Fibroblast of skin of left quadriceps (primary cell): Measurements from ENCODE around the gene VAT1.
"Not testable (repeated sequence)": the region's sequence is repeated elsewhere in the genome, so short reads cannot be mapped to it uniquely, and the experiment has no call there.

Source experiments
- DNase-seq, 2 experiments: peaks; one replicate each; pipeline ENCODE4 v3.0.0-alpha.2; 2013; ENCODE audit warnings: low read depth in 2 of 2

VAT1 gene

GRCh38 chr17:43010667-43011308 lies 11.4 kb downstream of the VAT1 start:
- DNase-seq: no peak

DNA sequence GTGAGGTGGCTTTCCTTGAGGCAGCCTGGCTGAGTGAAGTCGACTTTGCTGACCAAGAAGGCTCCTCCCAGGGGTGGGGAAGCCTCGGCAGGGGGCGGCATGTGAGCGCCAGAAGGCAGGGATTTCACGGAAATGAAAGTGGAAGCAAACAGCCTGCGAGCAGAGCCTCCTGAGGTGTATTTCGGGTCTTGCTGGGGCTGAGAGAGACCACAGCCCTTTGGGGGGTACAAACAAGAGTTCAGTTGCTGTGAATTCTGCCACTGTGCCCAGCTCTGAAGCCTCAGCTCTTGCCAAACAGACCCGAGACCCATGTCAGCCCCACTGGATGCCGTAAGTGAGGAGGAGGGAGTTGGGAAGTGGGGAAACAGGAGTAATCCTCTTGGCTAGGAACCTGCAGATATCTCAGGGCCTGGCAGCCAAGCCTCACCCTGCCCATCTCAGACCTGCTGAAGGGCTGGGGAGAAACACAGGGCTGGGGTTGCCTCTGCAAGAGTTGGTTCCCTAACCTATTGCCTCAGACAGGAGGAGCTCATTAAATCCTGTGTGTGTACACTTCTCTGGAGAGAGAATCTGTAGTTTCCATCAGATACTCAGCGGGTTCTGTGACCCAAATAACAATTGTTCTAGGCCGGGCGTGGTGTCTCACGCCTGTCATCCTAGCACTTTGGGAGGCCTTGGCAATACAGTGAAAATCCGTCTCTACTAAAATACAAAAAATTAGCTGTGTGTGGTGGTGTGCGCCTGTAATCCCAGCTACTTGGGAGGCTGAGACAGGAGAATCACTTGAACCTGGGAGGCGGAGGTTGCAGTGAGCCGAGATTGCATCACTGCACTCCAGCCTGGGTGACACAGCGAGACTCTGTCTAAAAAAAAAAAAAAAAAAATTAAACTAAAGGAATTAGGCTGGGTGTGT lies 15.3 kb downstream of the VAT1 start, which contains the start of gene IFI35:
Gene IFI35 (plus strand): TSS at position 146 of the 913 bp plus-strand sequence. CDS start 164 bp downstream, at position 310.
- DNase-seq: peak; percentile 53 to 54

DNA sequence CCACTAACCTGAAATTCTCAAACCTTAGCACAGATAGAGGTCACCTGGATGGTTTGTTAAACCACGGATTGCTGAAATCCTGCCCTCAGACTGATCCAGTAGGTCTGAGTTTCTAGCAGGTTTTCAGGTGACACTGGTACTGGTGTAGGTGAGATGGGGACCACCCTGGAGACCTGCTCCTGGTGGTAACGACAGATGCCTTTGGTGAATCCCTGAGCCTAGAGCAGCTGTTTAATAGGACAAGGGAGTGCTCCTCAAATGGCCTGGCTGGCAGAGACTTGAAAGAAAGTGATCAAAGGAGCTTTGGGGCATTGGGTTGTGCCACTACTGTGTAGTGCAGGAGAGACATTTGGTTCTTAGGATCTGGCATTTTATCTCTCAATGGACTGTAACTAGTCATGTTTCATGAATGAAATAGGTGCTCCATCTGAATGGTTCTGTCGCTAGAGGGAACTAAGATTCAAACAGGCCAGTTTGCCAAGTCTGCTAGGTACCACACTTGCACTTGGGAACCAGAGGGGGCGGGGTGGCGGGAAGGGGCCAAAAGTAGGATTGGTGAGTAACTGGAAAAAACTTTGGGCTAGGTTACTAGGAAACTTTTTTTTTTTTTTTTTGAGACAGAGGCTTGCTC lies 18.5 kb downstream of the VAT1 start:
- DNase-seq: no peak

DNA sequence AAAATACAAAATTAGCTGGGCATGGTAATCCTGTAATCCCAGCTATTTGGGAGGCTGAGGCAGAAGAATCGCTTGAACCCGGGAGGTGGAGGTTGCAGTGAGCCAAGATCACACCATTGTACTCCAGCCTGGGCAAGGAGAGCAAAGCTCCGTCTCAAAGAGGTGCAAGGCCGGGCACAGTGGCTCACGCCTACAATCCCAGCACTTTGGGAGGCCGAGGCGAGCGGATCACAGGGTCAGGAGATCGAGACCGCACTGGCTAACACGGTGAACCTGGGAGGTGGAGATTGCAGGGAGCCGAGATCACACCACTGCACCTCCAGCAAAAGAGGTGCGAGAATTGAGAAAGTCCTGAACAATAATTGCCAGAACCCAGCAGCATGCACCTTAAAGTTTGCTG lies 21.3 kb downstream of the VAT1 start:
- DNase-seq: not testable (repeated sequence)

GRCh38 chr17:42999003-42999525 lies 23.1 kb downstream of the VAT1 start:
- DNase-seq: no peak

DNA sequence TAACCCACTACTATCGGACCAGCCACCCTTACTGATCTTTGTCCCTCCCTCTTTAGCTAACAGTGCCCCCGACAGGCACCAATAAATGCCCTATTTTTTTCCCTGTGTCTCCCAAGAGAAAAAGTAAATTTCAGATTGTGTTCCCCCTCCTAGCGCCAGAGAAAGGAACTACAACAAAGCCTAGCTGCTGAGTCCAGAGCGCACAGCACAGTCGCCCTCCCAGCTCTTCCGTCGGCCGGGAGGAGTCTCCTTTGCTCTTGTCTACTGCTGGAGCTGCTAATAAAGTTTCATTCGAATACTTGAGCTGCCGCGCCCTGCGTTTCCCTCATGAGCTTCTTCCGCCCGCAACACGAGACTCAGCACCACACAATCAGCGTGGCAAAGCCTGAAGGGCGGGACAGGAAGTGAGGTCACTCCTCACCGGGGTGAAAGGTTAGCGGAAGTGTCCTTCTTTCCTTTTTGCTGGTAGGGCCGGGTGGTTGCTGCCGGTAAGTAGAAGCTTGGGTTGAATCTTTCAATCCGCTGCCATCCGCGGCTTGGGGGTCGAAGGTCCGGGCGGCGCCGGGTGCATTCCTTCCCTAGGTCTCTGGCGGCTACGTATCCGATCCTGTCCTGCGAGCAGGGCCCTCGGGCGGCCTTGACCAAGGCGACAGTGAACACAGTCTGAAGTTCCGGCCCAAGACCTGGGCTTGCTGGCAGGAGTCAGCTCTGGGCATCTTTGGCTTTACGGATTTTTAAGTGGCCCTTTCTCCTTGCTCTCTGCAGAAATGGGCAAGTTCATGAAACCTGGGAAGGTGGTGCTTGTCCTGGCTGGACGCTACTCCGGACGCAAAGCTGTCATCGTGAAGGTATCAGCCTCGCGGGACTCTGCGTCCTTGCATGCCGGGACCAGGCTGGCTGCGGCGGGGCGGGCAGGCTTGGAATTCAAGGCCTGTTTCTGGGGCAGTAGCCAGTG lies 23.9 kb downstream of the VAT1 start, which contains the start of gene RPL27:
Gene RPL27 (plus strand): TSS at position 436 of the 955 bp plus-strand sequence. CDS start 332 bp downstream, at position 768.
- peak; percentile 100 for DNase-seq

GRCh38 chr17:42997390-42997983 lies 24.7 kb downstream of the VAT1 start:
- no peak for DNase-seq

- DNase-seq: not testable (repeated sequence)
These were observed 28.3 kb downstream of the VAT1 start for GRCh38 chr17:42993913-42994312.

DNA sequence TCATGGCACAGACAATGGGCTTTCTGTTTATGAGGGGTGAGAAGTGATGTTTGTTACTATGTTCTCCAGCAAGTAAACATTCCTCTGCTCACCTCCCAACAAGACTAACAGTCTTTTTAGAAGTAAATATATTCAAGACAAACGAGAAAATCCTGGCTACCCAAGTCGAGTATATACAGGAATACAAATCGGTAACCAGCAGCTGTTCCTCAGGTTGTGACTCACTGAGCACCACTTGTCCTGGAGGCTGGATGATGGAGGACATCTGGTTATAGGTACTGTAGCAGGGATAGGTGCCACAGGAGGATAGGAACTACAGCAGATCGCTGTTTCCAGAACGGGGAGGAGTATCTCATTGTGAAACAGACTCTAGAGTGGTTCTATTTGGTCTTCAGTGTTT lies 29.3 kb downstream of the VAT1 start:
- DNase-seq: no peak

GRCh38 chr17:42991471-42991870 lies 30.7 kb downstream of the VAT1 start:
- DNase-seq: no peak

DNA sequence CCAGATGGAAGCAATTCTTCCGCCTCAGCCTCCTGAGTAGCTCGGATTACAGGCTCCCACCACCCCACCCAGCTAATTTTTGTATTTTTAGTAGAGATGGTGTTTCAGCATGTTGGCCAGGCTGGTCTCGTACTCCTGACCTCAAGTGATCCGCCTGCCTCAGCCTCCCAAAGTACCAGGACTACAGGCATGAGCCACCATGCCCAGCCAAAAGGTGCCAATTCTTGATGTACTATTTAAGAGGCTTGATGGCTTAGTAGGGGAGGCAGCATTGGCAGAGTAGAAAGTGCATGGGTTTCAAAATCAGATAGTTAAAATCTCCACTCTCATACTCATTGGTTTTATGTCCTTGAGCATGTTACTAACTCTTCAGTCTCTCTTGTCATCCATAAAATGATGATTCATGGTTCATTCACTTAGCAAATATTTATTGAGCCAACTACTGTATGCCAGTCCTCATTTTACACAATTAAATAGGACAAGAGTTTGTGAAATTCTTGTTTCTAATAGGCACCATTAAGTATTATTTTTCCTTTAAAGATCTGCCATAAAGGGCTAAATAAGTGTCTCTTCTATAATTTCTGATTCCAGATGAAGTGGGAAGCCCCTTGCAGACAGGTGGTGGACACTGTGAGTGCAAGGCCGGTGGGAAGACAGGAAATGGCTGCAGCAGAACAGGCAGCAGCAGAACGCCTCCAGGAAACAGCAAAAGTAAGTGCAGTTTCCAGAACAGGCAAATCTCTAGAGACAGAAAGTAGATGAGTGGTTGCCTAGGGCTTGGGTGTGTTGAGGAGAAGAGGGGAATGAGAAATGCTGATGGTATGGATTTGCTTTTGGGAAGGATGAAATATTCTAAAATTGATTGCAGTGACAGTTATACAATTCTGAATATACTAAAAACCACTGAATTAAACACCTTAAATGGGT lies 32.2 kb downstream of the VAT1 start:
- no peak for DNase-seq

- DNase-seq: no peak
These were observed 33.0 kb downstream of the VAT1 start for GRCh38 chr17:42989141-42989540.

DNA sequence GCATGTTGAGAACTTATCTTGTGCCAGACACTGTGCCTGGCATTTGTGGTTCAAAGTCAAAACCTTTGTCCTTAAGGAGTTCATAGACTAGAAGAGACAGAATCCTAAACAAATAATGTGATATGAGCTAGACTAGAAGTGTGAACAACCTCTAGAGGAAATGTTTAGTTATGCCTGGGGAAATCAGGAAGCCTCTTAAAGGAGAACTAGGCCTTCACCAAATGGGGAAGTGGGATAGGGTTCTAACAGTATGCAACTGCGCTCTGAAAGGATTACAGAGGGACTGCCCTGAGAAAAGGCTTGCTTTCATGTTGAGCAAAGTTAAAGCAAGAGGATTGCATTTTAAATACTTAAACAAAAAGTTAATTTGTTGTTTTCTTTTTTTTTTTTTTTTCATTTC lies 37.0 kb downstream of the VAT1 start:
- DNase-seq: no peak

- DNase-seq: no peak
These were observed 39.9 kb downstream of the VAT1 start for GRCh38 chr17:42982266-42982665.

DNA sequence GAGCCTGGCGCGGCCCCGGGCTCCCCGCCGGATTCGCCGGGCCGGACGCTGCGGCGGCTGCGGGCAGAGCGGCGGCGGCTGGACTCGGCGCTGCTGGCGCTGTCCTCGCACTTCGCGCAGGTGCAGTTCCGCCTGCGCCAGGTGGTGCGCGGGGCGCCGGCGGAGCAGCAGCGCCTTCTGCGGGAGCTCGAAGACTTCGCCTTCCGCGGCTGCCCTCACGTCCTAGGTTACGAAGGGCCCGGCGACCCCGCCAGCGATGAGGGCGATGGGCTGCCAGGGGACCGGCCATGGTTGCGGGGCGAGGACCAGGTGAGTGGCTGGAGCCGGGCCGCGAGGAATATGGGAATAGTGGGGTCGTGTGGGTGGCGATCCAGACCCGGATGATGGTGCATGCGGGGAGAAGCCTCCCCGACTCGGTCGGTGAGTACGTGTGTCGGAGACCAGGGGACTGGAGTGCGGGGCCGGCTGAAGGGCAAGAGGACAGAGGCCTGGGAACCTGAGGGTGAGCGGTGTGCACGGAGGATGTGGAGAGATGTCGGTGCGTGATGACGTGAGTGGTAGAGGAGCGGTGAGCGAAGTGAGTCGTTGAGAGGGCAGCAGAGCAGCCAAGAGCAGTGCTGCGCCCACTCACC lies 41.3 kb downstream of the VAT1 start:
- no peak for DNase-seq

GRCh38 chr17:42980274-42980765 lies 41.9 kb downstream of the VAT1 start, which contains the start of gene RUNDC1:
Gene RUNDC1 (plus strand): TSS chr17:42980565. CDS start chr17:42980577, 12 bp downstream.
- DNase-seq: peak; percentile 59 to 63

DNA sequence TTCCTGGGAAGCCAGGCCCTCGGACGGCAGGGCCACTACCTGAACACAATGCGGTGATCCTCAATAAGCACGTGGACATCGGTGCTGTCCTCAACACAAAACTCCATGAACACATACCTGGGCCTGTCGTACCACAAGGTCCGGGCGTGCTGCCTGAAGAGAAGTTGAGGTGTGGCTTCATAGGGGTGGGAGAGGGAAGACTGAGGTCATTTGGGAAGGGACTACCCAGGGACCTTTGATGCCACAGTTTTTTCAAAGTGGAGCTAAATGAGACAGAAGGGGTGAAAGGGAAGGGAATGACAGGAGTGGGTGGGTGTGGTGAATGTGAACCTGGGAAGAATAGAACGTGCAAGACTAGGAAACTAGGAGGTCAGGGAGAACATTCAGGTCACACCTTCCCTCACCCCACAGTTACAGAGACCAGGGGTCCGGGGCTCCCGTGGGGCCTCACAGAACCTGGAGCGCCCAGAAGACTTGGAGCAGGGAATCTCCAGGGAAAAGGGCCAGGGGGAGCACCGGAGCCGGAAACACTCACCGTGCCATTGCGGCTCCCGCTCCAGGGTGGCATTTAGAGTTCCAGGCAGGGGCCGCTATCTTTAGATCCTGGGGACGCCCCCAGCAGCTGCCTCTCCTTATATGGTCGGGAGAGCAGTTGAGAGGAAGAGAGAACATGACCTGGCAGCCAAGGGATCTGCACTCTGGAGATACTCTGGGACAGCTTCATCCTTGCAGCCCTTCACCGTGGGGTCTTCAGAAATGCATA lies 42.5 kb downstream of the VAT1 start, which contains the start of gene PTGES3L:
Gene PTGES3L (minus strand): TSS at position 570 of the 763 bp plus-strand sequence. CDS start 27 bp downstream, at position 543.
- no peak for DNase-seq

DNA sequence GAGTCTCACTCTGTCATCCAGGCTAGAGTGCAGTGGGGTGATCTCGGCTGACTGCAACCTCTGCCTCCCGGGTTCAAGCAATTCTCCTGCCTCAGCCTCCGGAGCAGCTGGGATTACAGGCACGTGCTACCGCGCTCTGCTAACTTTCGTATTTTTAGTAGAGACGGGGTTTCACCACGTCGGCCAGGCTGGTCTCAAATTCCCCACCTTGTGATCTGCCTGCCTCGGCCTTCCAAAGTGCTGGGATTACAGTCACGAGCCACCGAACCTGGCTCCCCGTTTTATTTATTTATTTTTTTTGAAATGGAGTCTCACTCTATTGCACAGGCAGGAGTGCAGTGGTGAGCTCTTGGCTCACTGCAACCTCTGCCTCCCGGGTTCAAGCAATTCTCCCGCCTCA lies 46.5 kb downstream of the VAT1 start:
- DNase-seq: not testable (repeated sequence)
